ENCODE results near the gene MAN1A2.

DNA sequence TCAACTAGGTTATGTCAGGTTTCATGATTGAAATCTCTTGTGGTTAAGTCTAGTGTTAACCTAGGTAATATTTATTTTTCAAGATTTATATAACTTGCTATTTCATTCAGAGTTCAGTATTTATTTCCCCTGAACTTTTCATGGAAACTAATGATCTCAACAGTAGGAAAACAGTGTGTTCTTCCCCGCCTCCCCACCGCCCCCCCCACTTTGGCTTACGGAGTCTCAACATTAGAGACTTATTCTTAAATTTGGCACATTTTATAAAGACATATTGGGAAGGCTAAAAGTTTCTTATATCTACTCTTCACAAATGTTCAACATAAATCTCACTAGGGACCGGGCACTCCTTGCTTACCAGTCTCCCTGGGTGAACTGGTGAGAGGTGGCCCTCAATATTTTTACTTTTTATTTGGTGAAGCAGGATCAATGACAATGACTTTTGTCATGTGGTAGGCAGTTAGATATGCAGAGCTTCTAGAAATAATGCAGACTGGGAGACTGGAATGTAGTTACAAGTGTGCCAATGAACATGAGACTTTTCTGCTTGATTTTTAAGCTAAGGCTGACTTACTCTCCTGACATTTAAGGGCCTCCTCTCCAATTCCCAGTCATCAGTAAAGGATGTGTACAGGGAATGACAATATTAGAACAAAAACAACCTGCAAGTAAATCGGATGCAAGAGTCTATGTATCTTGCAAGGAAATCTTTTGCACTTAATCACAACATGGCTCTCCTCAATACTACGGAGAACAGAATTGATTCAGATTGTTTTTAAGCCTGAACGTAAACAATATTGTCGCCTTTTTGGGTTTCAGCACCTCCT is 1.7 kb upstream of the MAN1A2 start:
- TF ChIP-seq, protein P1, sequence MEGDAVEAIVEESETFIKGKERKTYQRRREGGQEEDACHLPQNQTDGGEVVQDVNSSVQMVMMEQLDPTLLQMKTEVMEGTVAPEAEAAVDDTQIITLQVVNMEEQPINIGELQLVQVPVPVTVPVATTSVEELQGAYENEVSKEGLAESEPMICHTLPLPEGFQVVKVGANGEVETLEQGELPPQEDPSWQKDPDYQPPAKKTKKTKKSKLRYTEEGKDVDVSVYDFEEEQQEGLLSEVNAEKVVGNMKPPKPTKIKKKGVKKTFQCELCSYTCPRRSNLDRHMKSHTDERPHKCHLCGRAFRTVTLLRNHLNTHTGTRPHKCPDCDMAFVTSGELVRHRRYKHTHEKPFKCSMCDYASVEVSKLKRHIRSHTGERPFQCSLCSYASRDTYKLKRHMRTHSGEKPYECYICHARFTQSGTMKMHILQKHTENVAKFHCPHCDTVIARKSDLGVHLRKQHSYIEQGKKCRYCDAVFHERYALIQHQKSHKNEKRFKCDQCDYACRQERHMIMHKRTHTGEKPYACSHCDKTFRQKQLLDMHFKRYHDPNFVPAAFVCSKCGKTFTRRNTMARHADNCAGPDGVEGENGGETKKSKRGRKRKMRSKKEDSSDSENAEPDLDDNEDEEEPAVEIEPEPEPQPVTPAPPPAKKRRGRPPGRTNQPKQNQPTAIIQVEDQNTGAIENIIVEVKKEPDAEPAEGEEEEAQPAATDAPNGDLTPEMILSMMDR (IDR thresholded peaks at IDR 0.05): no peak
- TF ChIP-seq POLR2A (IDR thresholded peaks at IDR 0.05): no peak
- TF ChIP-seq EP300 (IDR thresholded peaks at IDR 0.05): no peak
- no peak for TF ChIP-seq POLR2AphosphoS5 (IDR thresholded peaks at IDR 0.05)
